K562 (cell line): Measurements from ENCODE around the gene TECRL. TPM values are rescaled to one million over a fixed set of nuclear protein-coding genes. Genes with fewer than 3 reads are reported as not detected.

Experiments
- EGR1 ChIP-seq: fragments of 450-650 bp; conservative IDR thresholded peaks from 2 replicates; pipeline ENCODE4 v1.6.1; 2017; ENCODE audit warnings: mild to moderate bottlenecking
- JUNB ChIP-seq: fragments of 450-650 bp; formaldehyde crosslinking; conservative IDR thresholded peaks from 2 replicates; pipeline ENCODE4 v1.4.0; 2020; ENCODE audit warnings: mild to moderate bottlenecking
- MCM3 ChIP-seq: fragments of 450-650 bp; IDR thresholded peaks from 2 replicates; pipeline ENCODE4 v1.6.1; 2016
- U2AF1 ChIP-seq: fragments of 200-400 bp; formaldehyde crosslinking; optimal IDR thresholded peaks from 2 replicates; pipeline ENCODE3; 2017; ENCODE audit warnings: mild to moderate bottlenecking, low read depth, low read length, moderate library complexity
- ZNF143 ChIP-seq: sonication (generic); formaldehyde crosslinking; IDR thresholded peaks from 2 replicates; pipeline ENCODE4 v1.9.0; 2022; ENCODE audit warnings: mild to moderate bottlenecking, missing genetic modification reagents
- ZNF174 ChIP-seq: fragments of 250-450 bp; sonication (Bioruptor Pico); IDR thresholded peaks from 2 replicates; pipeline ENCODE4 v1.4.0; 2020; ENCODE audit warnings: mild to moderate bottlenecking
- ZNF507 ChIP-seq: conservative IDR thresholded peaks from 2 replicates; pipeline ENCODE4 v1.6.1; 2017; ENCODE audit warnings: missing genetic modification characterization, missing compliant biosample characterization
- polyA plus RNA-seq, 8 experiments: library from polyadenylated mRNA; depleted of rRNA in 4 of 8; stranded (reverse) in 5 of 8; unstranded in 3 of 8; fragments of >200 nt; fragmentation: Nextera tagmentation in 2 of 8; fragmentation: Illumina TruSeq in 1 of 8; extraction: Ambion mirVana in 2 of 8; extraction: Trizol in 1 of 8; gene quantifications; 2 replicates each; pipeline versions ENCODE4 v1.2.1 to v1.2.3, GENCODE V29; 2011 to 2014; ENCODE audit warnings: inconsistent platforms in 1 of 8, missing spikeins in 1 of 8
- total RNA-seq, 7 experiments: library from RNA; depleted of rRNA in 6 of 7; stranded (reverse); fragments of >200 nt in 6 of 7; fragmentation: Illumina TruSeq in 2 of 7; extraction: Trizol in 2 of 7; gene quantifications; 2 replicates each; pipeline versions ENCODE4 v1.2.1 to v1.2.3, GENCODE V29; 2011 to 2021; ENCODE audit warnings: low replicate concordance in 1 of 7
- TF ChIP-seq, protein P1 (sequence below): fragments of 450-650 bp; IDR thresholded peaks from 2 replicates; pipeline ENCODE4 v1.6.1; 2016; ENCODE audit warnings: mild to moderate bottlenecking, moderate library complexity
- TF ChIP-seq, protein P2 (sequence below): sonication (generic); formaldehyde crosslinking; IDR thresholded peaks from 2 replicates; pipeline ENCODE4 v1.9.0; 2022; ENCODE audit warnings: mild to moderate bottlenecking, missing genetic modification reagents
- TF ChIP-seq, protein P3 (sequence below): fragments of 250-450 bp; sonication (Bioruptor Pico); IDR thresholded peaks from 2 replicates; pipeline ENCODE4 v1.5.0; 2021
- TF ChIP-seq, protein P4 (sequence below), 2 experiments: fragments of 450-650 bp in 1 of 2; sonication (generic) in 1 of 2; formaldehyde crosslinking; conservative IDR thresholded peaks; 2 replicates each; pipeline versions ENCODE4 v1.4.0 to v1.8.1; 2020 to 2022; ENCODE audit warnings: mild to moderate bottlenecking in 1 of 2, missing genetic modification reagents in 1 of 2
- TF ChIP-seq, protein P5 (sequence below): fragments of 250-450 bp; sonication (Bioruptor Pico); IDR thresholded peaks from 2 replicates; pipeline ENCODE4 v1.8.0; 2021; ENCODE audit warnings: mild to moderate bottlenecking, moderate library complexity
- TF ChIP-seq, protein P6 (sequence below): fragments of 450-650 bp; IDR thresholded peaks from 2 replicates; pipeline ENCODE4 v1.6.1; 2018; ENCODE audit warnings: mild to moderate bottlenecking, low read depth; ENCODE audit not compliant: partially characterized antibody

TECRL gene
- total and polyA plus RNA-seq, 9 of the 15 experiments (the other 6 are each of a cell fraction or from before 2014, with no cell fraction given): not detected

GRCh38 chr4:64330143-64330542 is 79.1 kb downstream of the TECRL start (continued):
- TF ChIP-seq, protein P1, sequence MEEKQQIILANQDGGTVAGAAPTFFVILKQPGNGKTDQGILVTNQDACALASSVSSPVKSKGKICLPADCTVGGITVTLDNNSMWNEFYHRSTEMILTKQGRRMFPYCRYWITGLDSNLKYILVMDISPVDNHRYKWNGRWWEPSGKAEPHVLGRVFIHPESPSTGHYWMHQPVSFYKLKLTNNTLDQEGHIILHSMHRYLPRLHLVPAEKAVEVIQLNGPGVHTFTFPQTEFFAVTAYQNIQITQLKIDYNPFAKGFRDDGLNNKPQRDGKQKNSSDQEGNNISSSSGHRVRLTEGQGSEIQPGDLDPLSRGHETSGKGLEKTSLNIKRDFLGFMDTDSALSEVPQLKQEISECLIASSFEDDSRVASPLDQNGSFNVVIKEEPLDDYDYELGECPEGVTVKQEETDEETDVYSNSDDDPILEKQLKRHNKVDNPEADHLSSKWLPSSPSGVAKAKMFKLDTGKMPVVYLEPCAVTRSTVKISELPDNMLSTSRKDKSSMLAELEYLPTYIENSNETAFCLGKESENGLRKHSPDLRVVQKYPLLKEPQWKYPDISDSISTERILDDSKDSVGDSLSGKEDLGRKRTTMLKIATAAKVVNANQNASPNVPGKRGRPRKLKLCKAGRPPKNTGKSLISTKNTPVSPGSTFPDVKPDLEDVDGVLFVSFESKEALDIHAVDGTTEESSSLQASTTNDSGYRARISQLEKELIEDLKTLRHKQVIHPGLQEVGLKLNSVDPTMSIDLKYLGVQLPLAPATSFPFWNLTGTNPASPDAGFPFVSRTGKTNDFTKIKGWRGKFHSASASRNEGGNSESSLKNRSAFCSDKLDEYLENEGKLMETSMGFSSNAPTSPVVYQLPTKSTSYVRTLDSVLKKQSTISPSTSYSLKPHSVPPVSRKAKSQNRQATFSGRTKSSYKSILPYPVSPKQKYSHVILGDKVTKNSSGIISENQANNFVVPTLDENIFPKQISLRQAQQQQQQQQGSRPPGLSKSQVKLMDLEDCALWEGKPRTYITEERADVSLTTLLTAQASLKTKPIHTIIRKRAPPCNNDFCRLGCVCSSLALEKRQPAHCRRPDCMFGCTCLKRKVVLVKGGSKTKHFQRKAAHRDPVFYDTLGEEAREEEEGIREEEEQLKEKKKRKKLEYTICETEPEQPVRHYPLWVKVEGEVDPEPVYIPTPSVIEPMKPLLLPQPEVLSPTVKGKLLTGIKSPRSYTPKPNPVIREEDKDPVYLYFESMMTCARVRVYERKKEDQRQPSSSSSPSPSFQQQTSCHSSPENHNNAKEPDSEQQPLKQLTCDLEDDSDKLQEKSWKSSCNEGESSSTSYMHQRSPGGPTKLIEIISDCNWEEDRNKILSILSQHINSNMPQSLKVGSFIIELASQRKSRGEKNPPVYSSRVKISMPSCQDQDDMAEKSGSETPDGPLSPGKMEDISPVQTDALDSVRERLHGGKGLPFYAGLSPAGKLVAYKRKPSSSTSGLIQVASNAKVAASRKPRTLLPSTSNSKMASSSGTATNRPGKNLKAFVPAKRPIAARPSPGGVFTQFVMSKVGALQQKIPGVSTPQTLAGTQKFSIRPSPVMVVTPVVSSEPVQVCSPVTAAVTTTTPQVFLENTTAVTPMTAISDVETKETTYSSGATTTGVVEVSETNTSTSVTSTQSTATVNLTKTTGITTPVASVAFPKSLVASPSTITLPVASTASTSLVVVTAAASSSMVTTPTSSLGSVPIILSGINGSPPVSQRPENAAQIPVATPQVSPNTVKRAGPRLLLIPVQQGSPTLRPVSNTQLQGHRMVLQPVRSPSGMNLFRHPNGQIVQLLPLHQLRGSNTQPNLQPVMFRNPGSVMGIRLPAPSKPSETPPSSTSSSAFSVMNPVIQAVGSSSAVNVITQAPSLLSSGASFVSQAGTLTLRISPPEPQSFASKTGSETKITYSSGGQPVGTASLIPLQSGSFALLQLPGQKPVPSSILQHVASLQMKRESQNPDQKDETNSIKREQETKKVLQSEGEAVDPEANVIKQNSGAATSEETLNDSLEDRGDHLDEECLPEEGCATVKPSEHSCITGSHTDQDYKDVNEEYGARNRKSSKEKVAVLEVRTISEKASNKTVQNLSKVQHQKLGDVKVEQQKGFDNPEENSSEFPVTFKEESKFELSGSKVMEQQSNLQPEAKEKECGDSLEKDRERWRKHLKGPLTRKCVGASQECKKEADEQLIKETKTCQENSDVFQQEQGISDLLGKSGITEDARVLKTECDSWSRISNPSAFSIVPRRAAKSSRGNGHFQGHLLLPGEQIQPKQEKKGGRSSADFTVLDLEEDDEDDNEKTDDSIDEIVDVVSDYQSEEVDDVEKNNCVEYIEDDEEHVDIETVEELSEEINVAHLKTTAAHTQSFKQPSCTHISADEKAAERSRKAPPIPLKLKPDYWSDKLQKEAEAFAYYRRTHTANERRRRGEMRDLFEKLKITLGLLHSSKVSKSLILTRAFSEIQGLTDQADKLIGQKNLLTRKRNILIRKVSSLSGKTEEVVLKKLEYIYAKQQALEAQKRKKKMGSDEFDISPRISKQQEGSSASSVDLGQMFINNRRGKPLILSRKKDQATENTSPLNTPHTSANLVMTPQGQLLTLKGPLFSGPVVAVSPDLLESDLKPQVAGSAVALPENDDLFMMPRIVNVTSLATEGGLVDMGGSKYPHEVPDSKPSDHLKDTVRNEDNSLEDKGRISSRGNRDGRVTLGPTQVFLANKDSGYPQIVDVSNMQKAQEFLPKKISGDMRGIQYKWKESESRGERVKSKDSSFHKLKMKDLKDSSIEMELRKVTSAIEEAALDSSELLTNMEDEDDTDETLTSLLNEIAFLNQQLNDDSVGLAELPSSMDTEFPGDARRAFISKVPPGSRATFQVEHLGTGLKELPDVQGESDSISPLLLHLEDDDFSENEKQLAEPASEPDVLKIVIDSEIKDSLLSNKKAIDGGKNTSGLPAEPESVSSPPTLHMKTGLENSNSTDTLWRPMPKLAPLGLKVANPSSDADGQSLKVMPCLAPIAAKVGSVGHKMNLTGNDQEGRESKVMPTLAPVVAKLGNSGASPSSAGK: no peak
- TF ChIP-seq, protein P2, sequence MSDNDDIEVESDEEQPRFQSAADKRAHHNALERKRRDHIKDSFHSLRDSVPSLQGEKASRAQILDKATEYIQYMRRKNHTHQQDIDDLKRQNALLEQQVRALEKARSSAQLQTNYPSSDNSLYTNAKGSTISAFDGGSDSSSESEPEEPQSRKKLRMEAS (CRISPR knock-in tag): no peak
- TF ChIP-seq, protein P3, sequence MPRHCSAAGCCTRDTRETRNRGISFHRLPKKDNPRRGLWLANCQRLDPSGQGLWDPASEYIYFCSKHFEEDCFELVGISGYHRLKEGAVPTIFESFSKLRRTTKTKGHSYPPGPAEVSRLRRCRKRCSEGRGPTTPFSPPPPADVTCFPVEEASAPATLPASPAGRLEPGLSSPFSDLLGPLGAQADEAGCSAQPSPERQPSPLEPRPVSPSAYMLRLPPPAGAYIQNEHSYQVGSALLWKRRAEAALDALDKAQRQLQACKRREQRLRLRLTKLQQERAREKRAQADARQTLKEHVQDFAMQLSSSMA (CRISPR knock-in tag): no peak
- TF ChIP-seq JUNB (no peak), ZNF143 (CRISPR knock-in tag) (no peak), MCM3 (no peak), ZNF507 (tag) (no peak), U2AF1 (no peak), EGR1 (no peak), ZNF174 (CRISPR knock-in tag) (no peak)
- TF ChIP-seq, protein P4, sequence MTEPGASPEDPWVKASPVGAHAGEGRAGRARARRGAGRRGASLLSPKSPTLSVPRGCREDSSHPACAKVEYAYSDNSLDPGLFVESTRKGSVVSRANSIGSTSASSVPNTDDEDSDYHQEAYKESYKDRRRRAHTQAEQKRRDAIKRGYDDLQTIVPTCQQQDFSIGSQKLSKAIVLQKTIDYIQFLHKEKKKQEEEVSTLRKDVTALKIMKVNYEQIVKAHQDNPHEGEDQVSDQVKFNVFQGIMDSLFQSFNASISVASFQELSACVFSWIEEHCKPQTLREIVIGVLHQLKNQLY (CRISPR knock-in tag; conservative IDR thresholded peaks at IDR 0.05): no peak
- TF ChIP-seq, protein P5, sequence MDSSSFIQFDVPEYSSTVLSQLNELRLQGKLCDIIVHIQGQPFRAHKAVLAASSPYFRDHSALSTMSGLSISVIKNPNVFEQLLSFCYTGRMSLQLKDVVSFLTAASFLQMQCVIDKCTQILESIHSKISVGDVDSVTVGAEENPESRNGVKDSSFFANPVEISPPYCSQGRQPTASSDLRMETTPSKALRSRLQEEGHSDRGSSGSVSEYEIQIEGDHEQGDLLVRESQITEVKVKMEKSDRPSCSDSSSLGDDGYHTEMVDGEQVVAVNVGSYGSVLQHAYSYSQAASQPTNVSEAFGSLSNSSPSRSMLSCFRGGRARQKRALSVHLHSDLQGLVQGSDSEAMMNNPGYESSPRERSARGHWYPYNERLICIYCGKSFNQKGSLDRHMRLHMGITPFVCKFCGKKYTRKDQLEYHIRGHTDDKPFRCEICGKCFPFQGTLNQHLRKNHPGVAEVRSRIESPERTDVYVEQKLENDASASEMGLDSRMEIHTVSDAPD (CRISPR knock-in tag): no peak
- TF ChIP-seq, protein P6, sequence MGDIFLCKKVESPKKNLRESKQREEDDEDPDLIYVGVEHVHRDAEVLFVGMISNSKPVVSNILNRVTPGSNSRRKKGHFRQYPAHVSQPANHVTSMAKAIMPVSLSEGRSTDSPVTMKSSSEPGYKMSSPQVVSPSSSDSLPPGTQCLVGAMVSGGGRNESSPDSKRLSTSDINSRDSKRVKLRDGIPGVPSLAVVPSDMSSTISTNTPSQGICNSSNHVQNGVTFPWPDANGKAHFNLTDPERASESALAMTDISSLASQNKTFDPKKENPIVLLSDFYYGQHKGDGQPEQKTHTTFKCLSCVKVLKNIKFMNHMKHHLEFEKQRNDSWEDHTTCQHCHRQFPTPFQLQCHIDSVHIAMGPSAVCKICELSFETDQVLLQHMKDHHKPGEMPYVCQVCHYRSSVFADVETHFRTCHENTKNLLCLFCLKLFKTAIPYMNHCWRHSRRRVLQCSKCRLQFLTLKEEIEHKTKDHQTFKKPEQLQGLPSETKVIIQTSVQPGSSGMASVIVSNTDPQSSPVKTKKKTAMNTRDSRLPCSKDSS: no peak
